DOHH2 (cell line): ENCODE results near the gene TARS3.

Source experiments
- H3F3A ChIP-seq: fragments of 200-600 bp; sonication (generic), shearing (Covaris generic); 2 replicates; pipeline ENCODE4 v1.6.0; 2016; ENCODE audit warnings: antibody characterized with exemption, mild to moderate bottlenecking; ENCODE audit not compliant: control insufficient read depth, insufficient read depth
- H3K27ac ChIP-seq: fragments of 200-600 bp; sonication (generic); 2 replicates; pipeline ENCODE4 v1.5.1; 2014; ENCODE audit warnings: low read depth, mild to moderate bottlenecking, low read length, moderate library complexity
- H3K27me3 ChIP-seq: fragments of 200-600 bp; sonication (generic); 2 replicates; pipeline ENCODE4 v1.6.1; 2014; ENCODE audit warnings: mild to moderate bottlenecking, low read length, mixed read lengths; ENCODE audit not compliant: control insufficient read depth
- H3K36me3 ChIP-seq: fragments of 200-600 bp; sonication (generic); 2 replicates; pipeline ENCODE4 v1.6.1; 2014; ENCODE audit warnings: mild to moderate bottlenecking, low read length, moderate library complexity, mixed read lengths; ENCODE audit not compliant: control insufficient read depth
- H3K4me1 ChIP-seq: fragments of 200-600 bp; sonication (generic); 2 replicates; pipeline ENCODE4 v1.6.1; 2014; ENCODE audit warnings: mild to moderate bottlenecking, low read length, mixed read lengths; ENCODE audit not compliant: control insufficient read depth
- H3K4me2 ChIP-seq: fragments of 200-600 bp; sonication (generic); 2 replicates; pipeline ENCODE4 v1.6.0; 2014; ENCODE audit warnings: mild to moderate bottlenecking, low read length, moderate library complexity
- H3K4me3 ChIP-seq: fragments of 200-600 bp; sonication (generic); 2 replicates; pipeline ENCODE4 v1.5.1; 2014; ENCODE audit warnings: mild to moderate bottlenecking, low read length, mixed read lengths
- H3K79me2 ChIP-seq: fragments of 200-600 bp; sonication (generic); 2 replicates; pipeline ENCODE4 v1.6.1; 2014; ENCODE audit warnings: mild to moderate bottlenecking, low read length, mixed read lengths; ENCODE audit not compliant: control insufficient read depth
- H3K9me2 ChIP-seq: fragments of 200-600 bp; sonication (generic); replicated peaks from 2 replicates; pipeline ENCODE4 v1.6.1; 2014; ENCODE audit warnings: mild to moderate bottlenecking, low read length, mixed read lengths; ENCODE audit not compliant: control insufficient read depth
- H3K9me3 ChIP-seq: fragments of 200-600 bp; sonication (generic); 2 replicates; pipeline ENCODE4 v1.6.1; 2014; ENCODE audit warnings: antibody characterized with exemption, low read length, mixed read lengths; ENCODE audit not compliant: control insufficient read depth, insufficient read depth
- H4K20me1 ChIP-seq: fragments of 200-600 bp; sonication (generic); 2 replicates; pipeline ENCODE4 v1.6.0; 2014; ENCODE audit warnings: low read depth, mild to moderate bottlenecking, antibody characterized with exemption, low read length, moderate library complexity; ENCODE audit not compliant: control insufficient read depth, insufficient read depth
- CTCF ChIP-seq: fragments of 200-600 bp; sonication (generic); IDR thresholded peaks from one replicate; pipeline ENCODE4 v1.5.1; 2014; ENCODE audit warnings: antibody characterized with exemption, mild to moderate bottlenecking, low read depth, low read length; ENCODE audit not compliant: poor library complexity, severe bottlenecking
- EZH2phosphoT487 ChIP-seq: fragments of 200-600 bp; sonication (generic); IDR thresholded peaks from 2 replicates; pipeline ENCODE4 v1.6.1; 2017; ENCODE audit warnings: borderline replicate concordance, mild to moderate bottlenecking, antibody characterized with exemption, low read length, moderate library complexity, mixed read lengths

Gene TARS3

GRCh38 chr15:101718896-101719295, 5.4 kb downstream of the TARS3 start:
- TF ChIP-seq CTCF (no peak), EZH2phosphoT487 (no peak)
- Histone ChIP-seq H3K27me3 (no peaks in the 10 kb centered on the region), H4K20me1 (no peaks in the 10 kb centered on the region), H3K9me2 (no peaks in the 10 kb centered on the region), H3K4me1 (peaks cover 11% of the 10 kb centered on the region), H3K36me3 (peaks cover 30% of the 10 kb centered on the region), H3K27ac (no peak overlapping the region), H3K9me3 (no peaks in the 10 kb centered on the region), H3K79me2 (no peaks in the 10 kb centered on the region), H3K4me3 (no peak overlapping the region), H3K4me2 (no peak overlapping the region), H3F3A (peaks cover 9% of the 10 kb centered on the region)

GRCh38 chr15:101712078-101712477, 12.2 kb downstream of the TARS3 start:
- Histone ChIP-seq H3K4me1 (no peaks in the 10 kb centered on the region), H3K79me2 (no peaks in the 10 kb centered on the region), H3F3A (no peaks in the 10 kb centered on the region), H4K20me1 (no peaks in the 10 kb centered on the region), H3K27me3 (no peaks in the 10 kb centered on the region), H3K9me3 (no peaks in the 10 kb centered on the region), H3K9me2 (no peaks in the 10 kb centered on the region), H3K36me3 (peaks cover 13% of the 10 kb centered on the region; the same call in 1 of the 2 replicates), H3K4me3 (no peak overlapping the region), H3K4me2 (no peak overlapping the region), H3K27ac (no peak overlapping the region)
- TF ChIP-seq CTCF (no peak), EZH2phosphoT487 (no peak)

GRCh38 chr15:101710806-101711205, 13.5 kb downstream of the TARS3 start:
- Histone ChIP-seq H3K4me3 (no peak overlapping the region), H3K4me2 (no peak overlapping the region), H3K27me3 (no peaks in the 10 kb centered on the region), H3K4me1 (no peaks in the 10 kb centered on the region), H4K20me1 (no peaks in the 10 kb centered on the region), H3F3A (no peaks in the 10 kb centered on the region), H3K9me2 (no peaks in the 10 kb centered on the region), H3K27ac (no peak overlapping the region), H3K79me2 (no peaks in the 10 kb centered on the region), H3K36me3 (peaks cover 13% of the 10 kb centered on the region; the same call in 1 of the 2 replicates), H3K9me3 (no peaks in the 10 kb centered on the region)
- no peak for TF ChIP-seq CTCF
- TF ChIP-seq EZH2phosphoT487 = no peak

- Histone ChIP-seq H3K4me1 (no peaks in the 10 kb centered on the region), H3K27me3 (no peaks in the 10 kb centered on the region), H3K9me2 (no peaks in the 10 kb centered on the region), H4K20me1 (no peaks in the 10 kb centered on the region), H3K27ac (no peak overlapping the region), H3K4me2 (no peak overlapping the region), H3K4me3 (no peak overlapping the region), H3F3A (no peaks in the 10 kb centered on the region), H3K36me3 (peaks cover 18% of the 10 kb centered on the region; the same call in 1 of the 2 replicates), H3K79me2 (no peaks in the 10 kb centered on the region), H3K9me3 (no peaks in the 10 kb centered on the region)
- no peak for TF ChIP-seq EZH2phosphoT487
- TF ChIP-seq CTCF = no peak
These were observed 14.8 kb downstream of the TARS3 start for GRCh38 chr15:101709466-101709865.
